GM12891 (cell line): ENCODE data around the gene VWA2.

ENCODE experiments used
- POLR2A ChIP-seq: IDR thresholded peaks from 2 replicates; pipeline ENCODE4 v1.6.1; 2011; ENCODE audit warnings: low read depth, low read length, control low read depth
- POLR2AphosphoS5 ChIP-seq: IDR thresholded peaks from 2 replicates; pipeline ENCODE4 v1.6.1; 2011; ENCODE audit warnings: low read depth, low read length, control low read depth

- TF ChIP-seq POLR2A: no peak
- TF ChIP-seq POLR2AphosphoS5: no peak
Observed at GRCh38 chr10:114304017-114304570, 65.0 kb downstream of the VWA2 start.
